Uterus (tissue), 4 donors: Measurements from ENCODE around the gene RPS18. TPM values are rescaled to one million over a fixed set of nuclear protein-coding genes. Genes with fewer than 3 reads are reported as not detected.

Experiments used
- DNase-seq, 2 donors: peaks; one replicate each; pipeline ENCODE4 v3.0.0-alpha.2; 2019 to 2020
- H3K27ac ChIP-seq, 2 donors: fragments of 200-600 bp; sonication (generic); 1 replicate in 1 of 2; 2 replicates in 1 of 2; pipeline ENCODE4 v1.5.1; 2016 to 2018
- H3K27me3 ChIP-seq, 2 donors: fragments of 200-600 bp; sonication (generic); one replicate each; pipeline ENCODE4 v1.5.1; 2018 to 2019; ENCODE audit warnings: control low read depth in 1 of 2
- H3K36me3 ChIP-seq, 2 donors: fragments of 200-600 bp; sonication (generic); one replicate each; pipeline ENCODE4 v1.5.1; 2019; ENCODE audit warnings: control low read depth in 1 of 2
- H3K4me1 ChIP-seq, 2 donors: fragments of 200-600 bp; sonication (generic); one replicate each; pipeline ENCODE4 v1.5.1; 2018 to 2019; ENCODE audit warnings: control low read depth in 1 of 2
- H3K4me3 ChIP-seq, 2 donors: fragments of 200-600 bp; sonication (generic); 1 replicate in 1 of 2; 2 replicates in 1 of 2; pipeline ENCODE4 v1.5.1; 2018 to 2019; ENCODE audit warnings: mild to moderate bottlenecking in 1 of 2
- H3K9me3 ChIP-seq, 2 donors: fragments of 200-600 bp; sonication (generic); one replicate each; pipeline ENCODE4 v1.5.1; 2019; ENCODE audit warnings: control low read depth in 1 of 2
- CTCF ChIP-seq, 4 experiments: fragments of 200-600 bp in 2 of 4; fragments of 450-650 bp in 2 of 4; sonication (generic) in 2 of 4; IDR thresholded peaks; one replicate each; pipeline ENCODE4 v1.5.1; 2016 to 2019; ENCODE audit warnings: antibody characterized with exemption in 4 of 4, mild to moderate bottlenecking in 2 of 4, moderate library complexity in 1 of 4
- POLR2A ChIP-seq, 2 donors: fragments of 450-650 bp; IDR thresholded peaks; one replicate each; pipeline ENCODE4 v1.6.1; 2016; ENCODE audit warnings: antibody characterized with exemption in 2 of 2, mild to moderate bottlenecking in 1 of 2, moderate library complexity in 1 of 2
- intact Hi-C: fragments of 100-400 bp; cut with DNase I; formaldehyde crosslinking; loops from one replicate; pipeline ENCODE4 v1.15.1; 2023; ENCODE audit warnings: low total_unique reads
- microRNA-seq: library from miRNA; unstranded; fragments of <30 nt; microRNA quantifications from one replicate; pipeline ENCODE4, GENCODE V29; 2016; ENCODE audit warnings: borderline microRNAs expressed, borderline replicate concordance
- total RNA-seq, 4 donors: library from RNA; depleted of rRNA in 3 of 4; stranded (reverse); fragments of >200 nt in 3 of 4; gene quantifications; one replicate each; pipeline versions ENCODE4 v1.1.0 to v1.2.4, GENCODE V29; 2014 to 2023
- donor health status: DM: yes; HTN: yes; CAD: no.

RPS18 gene
- total RNA-seq, 4 donors from 2014 or later, result 2,386 to 5,510 (median 4,061) TPM

- intact Hi-C loops, result no loop called here
- H3K9me3 ChIP-seq, result no peaks in the 10 kb centered on the region
- no peaks in the 10 kb centered on the region for H3K27me3 ChIP-seq
- no peaks in the 10 kb centered on the region for H3K36me3 ChIP-seq
- H3K4me3 ChIP-seq, result peak overlapping the region in 1 of 2 donors; percentile 91
- no peak for DNase-seq
- TF ChIP-seq POLR2A (IDR thresholded peaks at IDR 0.05) (no peak), CTCF (IDR thresholded peaks at IDR 0.05) (no peak)
- peak overlapping the region; percentile 89 to 90 for H3K27ac ChIP-seq
- H3K4me1 ChIP-seq, result peaks cover 6 to 16% of the 10 kb centered on the region in 2 donors
Observed at GRCh38 chr6:33324125-33324524, 52.2 kb downstream of the RPS18 start.

Small RNAs within 50 kb of the gene (microRNA-seq; reads per million reads assigned to microRNA genes)
- gene MIR6834 (not detected), gene MIR6873 (not detected)

Other genes starting within 250 kb of the RPS18 start
- gene HLA-DPA1, start 198.4 kb upstream of the RPS18 start, total RNA-seq, result 100 to 1,000 TPM in 2 of 4 donors, 10 to 100 TPM in 2; 48.0 to 187 (median 135) TPM
- 100 to 1,000 TPM in 1 of 4 donors, 10 to 100 TPM in 3; 19.8 to 108 (median 43.6) TPM for gene HLA-DPB1, start 196.1 kb upstream of the RPS18 start, total RNA-seq
- gene COL11A2, start 79.6 kb upstream of the RPS18 start, total RNA-seq, result 1 to 10 TPM in 2 of 4 donors, under 1 TPM in 2; under 0.01 to 2.6 (median 1.0) TPM
- 10 to 100 TPM; 28.6 to 71.0 (median 34.0) TPM for gene RXRB, start 71.4 kb upstream of the RPS18 start, total RNA-seq
- gene SLC39A7, start 71.2 kb upstream of the RPS18 start, total RNA-seq, result 10 to 100 TPM; 53.8 to 87.8 (median 57.5) TPM
- 10 to 100 TPM in 1 of 4 donors, 1 to 10 TPM in 2, not detected in 1; 2.6 to 11.3 (median 5.8) TPM for gene HSD17B8, start 67.4 kb upstream of the RPS18 start, total RNA-seq
- 10 to 100 TPM in 3 of 4 donors, 1 to 10 TPM in 1; 1.8 to 66.9 (median 30.1) TPM for gene RING1, start 63.6 kb upstream of the RPS18 start, total RNA-seq
- 10 to 100 TPM; 12.8 to 58.4 (median 37.5) TPM for gene VPS52, start 199 bp upstream of the RPS18 start, total RNA-seq
- 10 to 100 TPM in 3 of 4 donors, 1 to 10 TPM in 1; 5.5 to 15.9 (median 14.3) TPM for gene B3GALT4, start 5.0 kb downstream of the RPS18 start, total RNA-seq
- 10 to 100 TPM; 17.9 to 60.3 (median 31.7) TPM for gene WDR46, start 17.2 kb downstream of the RPS18 start, total RNA-seq
- gene PFDN6, start 17.5 kb downstream of the RPS18 start, total RNA-seq, result 10 to 100 TPM; 13.6 to 33.5 (median 21.6) TPM
- gene RGL2, start 26.9 kb downstream of the RPS18 start, total RNA-seq, result 100 to 1,000 TPM in 1 of 4 donors, 10 to 100 TPM in 3; 34.4 to 118 (median 36.0) TPM
- 10 to 100 TPM; 17.6 to 83.9 (median 41.4) TPM for gene TAPBP, start 42.0 kb downstream of the RPS18 start, total RNA-seq
- gene ZBTB22, start 45.7 kb downstream of the RPS18 start, total RNA-seq, result 10 to 100 TPM in 2 of 4 donors, 1 to 10 TPM in 2; 3.8 to 31.3 (median 16.0) TPM
- gene DAXX, start 50.9 kb downstream of the RPS18 start, total RNA-seq, result 100 to 1,000 TPM in 1 of 4 donors, 10 to 100 TPM in 3; 18.2 to 120 (median 32.3) TPM
- 10 to 100 TPM in 1 of 4 donors, 1 to 10 TPM in 1, not detected in 2; 1.8 to 20.0 TPM for gene KIFC1, start 119.7 kb downstream of the RPS18 start, total RNA-seq
- 100 to 1,000 TPM in 1 of 4 donors, 10 to 100 TPM in 3; 10.5 to 147 (median 35.3) TPM for gene PHF1, start 138.9 kb downstream of the RPS18 start, total RNA-seq
- 100 to 1,000 TPM in 1 of 4 donors, 10 to 100 TPM in 3; 10.8 to 135 (median 72.7) TPM for gene CUTA, start 146.0 kb downstream of the RPS18 start, total RNA-seq
- gene SYNGAP1, start 148.0 kb downstream of the RPS18 start, total RNA-seq, result 10 to 100 TPM; 11.5 to 67.6 (median 14.4) TPM
- 10 to 100 TPM in 1 of 4 donors, 1 to 10 TPM in 1, under 1 TPM in 2; under 0.01 to 12.0 (median 4.7) TPM for gene ZBTB9, start 182.5 kb downstream of the RPS18 start, total RNA-seq